Muscle of arm (tissue), 12 donors: Measurements from ENCODE around the gene UBC. TPM values are rescaled to one million over a fixed set of nuclear protein-coding genes. Genes with fewer than 3 reads are reported as not detected.

Source experiments
- DNase-seq: peaks from one replicate; pipeline ENCODE4 v3.0.0-alpha.2; 2013
- polyA plus RNA-seq, 12 donors: library from polyadenylated mRNA; unstranded; fragments of 120-200 nt; gene quantifications; one replicate each; pipeline ENCODE4 v1.2.1, GENCODE V29; 2013; ENCODE audit not compliant: insufficient read length in 12 of 12

The UBC gene
- polyA plus RNA-seq, 12 donors, result 500 to 913 (median 790) TPM; not detected in 1

DNA sequence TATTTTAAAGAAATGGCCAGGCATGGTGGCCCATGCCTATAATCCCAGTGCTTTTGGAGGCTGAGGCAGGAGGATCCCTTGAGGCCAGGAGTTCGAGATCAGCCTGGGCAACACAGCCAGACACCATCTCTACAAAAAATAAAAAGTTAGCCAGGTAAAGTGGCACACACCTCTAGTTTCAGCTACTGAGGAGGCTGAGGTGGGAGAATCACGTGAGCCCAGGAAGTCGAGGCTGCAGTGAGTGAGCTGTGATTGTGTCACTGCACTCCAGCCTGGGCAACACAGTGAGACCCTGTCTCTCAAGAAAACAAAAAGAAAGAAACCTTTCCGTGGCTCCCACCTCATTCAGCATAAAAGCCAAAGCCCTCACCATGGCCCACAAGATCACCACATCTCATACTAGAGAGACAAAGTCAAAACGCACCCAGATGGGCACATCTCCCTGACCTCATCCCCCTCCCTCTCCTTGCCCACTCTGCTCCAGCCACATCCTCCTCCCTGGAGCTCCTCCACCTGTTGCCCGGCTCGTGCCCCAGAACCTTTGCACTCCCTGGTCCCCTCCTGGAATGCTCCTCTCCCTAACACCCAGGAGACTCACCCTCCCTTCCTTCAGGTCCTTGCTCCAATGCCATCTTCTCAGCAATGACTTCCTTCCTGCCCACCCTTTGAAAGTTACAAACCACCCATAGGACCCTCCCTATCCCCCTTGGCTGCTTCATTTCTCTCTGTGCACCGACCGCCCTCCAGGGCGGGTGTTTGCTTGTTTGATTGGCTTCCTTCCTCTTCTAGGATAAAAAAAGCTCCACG lies 46.0 kb downstream of the UBC start:
- no peak for DNase-seq

DNA sequence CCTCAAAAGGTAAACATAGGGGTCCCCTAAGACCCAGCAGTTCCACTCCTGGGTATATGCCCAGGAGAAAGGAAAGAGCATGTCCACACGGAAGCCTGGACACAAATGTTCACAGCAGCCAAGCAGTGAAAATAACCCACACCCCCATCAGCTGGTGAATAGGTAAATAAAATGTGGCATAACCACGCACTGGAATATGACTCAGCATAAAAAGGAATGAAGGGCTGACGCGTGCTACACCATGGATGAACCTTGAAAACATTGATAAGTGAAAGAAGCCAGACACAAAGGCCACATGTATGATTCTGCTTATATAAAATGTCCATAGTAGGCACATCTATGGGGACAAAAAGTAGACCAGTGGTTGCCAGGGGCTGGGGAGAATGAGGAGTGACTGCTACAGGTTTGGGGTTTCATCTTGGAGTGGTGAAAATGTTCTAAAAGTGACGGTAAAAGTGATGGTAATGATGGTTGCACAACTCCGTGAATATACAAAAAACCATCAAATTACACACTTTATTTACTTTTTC lies 47.0 kb downstream of the UBC start:
- DNase-seq, result no peak

GRCh38 chr12:124866883-124867400 lies 47.5 kb downstream of the UBC start:
- no peak for DNase-seq

DNA sequence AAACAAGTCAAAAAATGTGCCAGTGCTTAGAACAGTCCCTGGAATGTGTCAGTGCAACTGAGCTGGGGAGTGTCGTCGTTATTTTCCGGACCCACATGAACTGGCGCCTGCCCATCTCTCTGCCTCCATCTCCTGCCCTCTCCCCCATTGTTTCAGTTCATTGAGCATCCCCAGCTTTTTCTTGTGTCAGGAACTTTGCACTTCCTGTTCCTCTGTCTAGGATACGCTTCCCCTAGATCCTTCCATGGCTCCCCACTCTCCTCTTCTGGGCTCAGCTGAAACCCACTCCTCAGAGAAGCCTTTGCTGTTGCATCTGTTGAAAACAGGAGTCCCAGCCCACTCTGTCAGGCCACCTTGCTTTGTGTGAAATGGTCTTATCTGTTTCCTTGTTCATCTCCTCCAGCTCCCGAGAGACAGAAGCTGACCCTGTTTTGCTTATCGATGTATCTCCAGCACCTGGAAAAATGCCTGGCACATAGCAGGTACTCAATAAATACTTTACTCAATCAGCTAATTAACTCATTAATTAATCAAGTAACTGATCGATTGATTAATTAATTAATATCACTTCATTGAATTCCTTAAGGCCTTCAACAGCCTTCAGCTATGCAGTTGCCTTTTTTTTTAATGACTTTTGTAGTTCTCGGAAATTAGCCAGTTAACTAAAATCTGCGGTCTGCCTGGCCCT lies 48.1 kb downstream of the UBC start:
- DNase-seq, result no peak

GRCh38 chr12:124865728-124866127 lies 48.7 kb downstream of the UBC start:
- DNase-seq, result no peak

- no peak for DNase-seq
These were observed 50.1 kb downstream of the UBC start for GRCh38 chr12:124864326-124864752.

GRCh38 chr12:124863416-124864325 lies 50.8 kb downstream of the UBC start, which contains the start of gene SCARB1:
SCARB1 (minus strand) TSS chr12:124863864; CDS start chr12:124863720, 144 bp downstream.
- peak; percentile 68 for DNase-seq

DNA sequence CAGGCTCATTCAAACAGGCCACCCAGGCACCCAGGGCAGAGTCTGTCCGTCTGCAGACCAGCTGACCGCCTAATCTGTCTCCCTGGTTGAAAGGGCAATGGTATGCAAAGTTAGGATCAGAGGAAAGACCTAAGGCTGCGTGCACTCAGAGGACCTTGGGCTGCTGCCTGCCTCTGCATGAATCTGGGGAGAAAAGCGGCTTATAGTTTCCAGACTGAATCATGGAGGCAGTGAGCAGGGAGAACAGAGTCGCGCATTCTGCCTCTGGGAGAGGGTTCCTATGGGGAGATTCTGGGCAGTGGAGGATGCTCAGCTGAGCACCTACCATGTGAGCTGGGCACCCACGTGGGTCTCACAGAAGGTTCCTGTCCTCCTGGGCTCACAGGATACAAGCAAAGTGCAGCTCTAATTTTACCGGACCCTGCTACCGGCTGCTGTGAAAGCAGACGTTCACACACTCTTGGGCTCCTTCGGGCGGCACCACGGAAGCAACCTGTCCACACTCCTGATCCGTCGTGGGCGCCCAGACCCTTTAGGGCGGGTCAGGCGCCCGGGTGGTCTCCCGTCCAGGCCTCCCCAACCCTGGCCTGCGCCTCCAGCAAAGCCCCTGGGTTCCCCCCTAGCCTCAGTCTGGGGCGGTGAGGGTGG lies 51.6 kb downstream of the UBC start:
- DNase-seq, result no peak

DNA sequence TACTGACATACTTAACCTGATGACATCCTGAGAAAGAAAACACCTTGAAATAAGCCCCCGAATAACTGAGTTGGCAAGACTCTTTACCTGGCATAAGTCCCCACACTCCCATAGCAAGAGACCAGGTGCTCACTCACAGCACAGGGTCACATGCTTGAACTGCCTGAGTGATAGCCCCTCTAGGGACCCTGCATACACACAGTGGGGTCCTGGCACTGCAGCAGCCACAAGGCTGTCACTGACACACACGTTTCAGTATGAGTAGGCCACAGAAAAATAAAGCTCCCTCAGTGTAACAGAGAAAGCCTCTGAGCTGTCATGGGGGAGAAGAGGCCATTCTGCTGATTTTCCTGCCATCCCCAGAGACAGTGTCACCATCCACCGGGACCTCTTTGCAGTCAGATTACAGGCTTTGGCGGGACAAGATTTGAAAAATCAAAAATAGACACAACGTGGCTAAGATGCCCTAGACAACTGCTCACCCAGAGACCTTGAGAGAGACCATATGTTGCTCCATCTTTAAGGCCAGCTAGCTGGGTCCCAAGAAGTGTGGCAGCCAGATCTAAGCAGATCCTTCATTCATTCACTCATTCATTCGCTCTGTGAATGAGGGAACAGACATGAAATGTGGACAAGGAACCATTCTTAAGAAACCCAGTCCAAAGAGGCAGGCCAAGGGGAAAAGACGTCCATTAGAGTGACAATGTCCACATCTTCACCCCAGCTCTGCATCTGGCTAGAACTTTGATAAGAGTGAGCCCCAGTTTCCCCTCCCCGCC lies 52.4 kb downstream of the UBC start:
- no peak for DNase-seq

Other genes with a start within 250 kb of the UBC start
- 10 to 100 TPM in 11 of 12 donors, not detected in 1; 16.7 to 66.4 (median 22.4) TPM for gene SCARB1, start 50.8 kb downstream of the UBC start, polyA plus RNA-seq
- 10 to 100 TPM in 3 of 12 donors, 1 to 10 TPM in 8, not detected in 1; 6.7 to 12.4 (median 8.9) TPM for gene DHX37, start 74.5 kb upstream of the UBC start, polyA plus RNA-seq
- gene BRI3BP, start 79.0 kb upstream of the UBC start, polyA plus RNA-seq, result 1 to 10 TPM in 11 of 12 donors, not detected in 1; 2.6 to 5.6 (median 3.7) TPM
- 10 to 100 TPM in 11 of 12 donors, not detected in 1; 17.2 to 45.2 (median 32.3) TPM for gene AACS, start 150.8 kb upstream of the UBC start, polyA plus RNA-seq